ENCODE data around the gene TPST2. TPM values are rescaled to one million over a fixed set of nuclear protein-coding genes. Genes with fewer than 3 reads are reported as not detected.

TPST2 gene
- total RNA-seq, 1 experiment from 2014 or later: 11.8 TPM

- H3K36me3 Mint-ChIP-seq (ENCODE audit: insufficient read depth, unreplicated experiment): peaks cover 3% of the 10 kb centered on the region
- no peak overlapping the region for H3K27ac Mint-ChIP-seq (ENCODE audit: unreplicated experiment)
- H3K27me3 Mint-ChIP-seq (ENCODE audit: unreplicated experiment): peaks cover 61% of the 10 kb centered on the region
- peaks cover 20% of the 10 kb centered on the region for H3K4me1 Mint-ChIP-seq (ENCODE audit: low read depth, unreplicated experiment)
- H3K4me3 Mint-ChIP-seq (ENCODE audit: low read depth, unreplicated experiment): no peak overlapping the region
- no peak for TF ChIP-seq CTCF (IDR thresholded peaks at IDR 0.05; ENCODE audit: unreplicated experiment)
- intact Hi-C loops (cut with micrococcal nuclease; ENCODE audit: unreplicated experiment): no loop called here
- peak; percentile 4 for DNase-seq
- BruUV-seq (replicated peaks): no TSS peak
- CTCF ChIA-PET: no interaction called here
- H3K9me3 Mint-ChIP-seq (ENCODE audit: low read depth, unreplicated experiment): no peaks in the 10 kb centered on the region
Measured at GRCh38 chr22:26597480-26597879, 7.5 kb upstream of the TPST2 start.

GRCh38 chr22:26597026-26597425 lies 7.1 kb upstream of the TPST2 start:
- no peak for TF ChIP-seq CTCF (IDR thresholded peaks at IDR 0.05; ENCODE audit: unreplicated experiment)
- peaks cover 57% of the 10 kb centered on the region for H3K27me3 Mint-ChIP-seq (ENCODE audit: unreplicated experiment)
- no peaks in the 10 kb centered on the region for H3K9me3 Mint-ChIP-seq (ENCODE audit: low read depth, unreplicated experiment)
- intact Hi-C loops (cut with micrococcal nuclease; ENCODE audit: unreplicated experiment): no loop called here
- no TSS peak for BruUV-seq (replicated peaks)
- H3K36me3 Mint-ChIP-seq (ENCODE audit: insufficient read depth, unreplicated experiment): peaks cover 3% of the 10 kb centered on the region
- no peak overlapping the region for H3K27ac Mint-ChIP-seq (ENCODE audit: unreplicated experiment)
- no peak for DNase-seq
- CTCF ChIA-PET: no interaction called here
- H3K4me1 Mint-ChIP-seq (ENCODE audit: low read depth, unreplicated experiment): peaks cover 20% of the 10 kb centered on the region
- H3K4me3 Mint-ChIP-seq (ENCODE audit: low read depth, unreplicated experiment): no peak overlapping the region

- peaks cover 23% of the 10 kb centered on the region for H3K36me3 Mint-ChIP-seq (ENCODE audit: insufficient read depth, unreplicated experiment)
- CTCF ChIA-PET: no interaction called here
Measured at GRCh38 chr22:26593763-26594162, 3.8 kb upstream of the TPST2 start.

GRCh38 chr22:26592421-26592891 lies 2.5 kb upstream of the TPST2 start:
- Mint-ChIP-seq H3K27ac (ENCODE audit: unreplicated experiment) (no peak overlapping the region), H3K4me1 (ENCODE audit: low read depth, unreplicated experiment) (peaks cover 8% of the 10 kb centered on the region), H3K4me3 (ENCODE audit: low read depth, unreplicated experiment) (no peak overlapping the region), H3K9me3 (ENCODE audit: low read depth, unreplicated experiment) (no peaks in the 10 kb centered on the region), H3K27me3 (ENCODE audit: unreplicated experiment) (peaks cover 13% of the 10 kb centered on the region), H3K36me3 (ENCODE audit: insufficient read depth, unreplicated experiment) (peaks cover 27% of the 10 kb centered on the region)
- no peak for DNase-seq
- TF ChIP-seq CTCF (IDR thresholded peaks at IDR 0.05; ENCODE audit: unreplicated experiment): no peak
- CTCF ChIA-PET: no interaction called here
- intact Hi-C loops (cut with micrococcal nuclease; ENCODE audit: unreplicated experiment): no loop called here
- no TSS peak for BruUV-seq (replicated peaks)

More at GRCh38 chr22:26593763-26594162, 3.8 kb upstream of the TPST2 start:
- H3K27ac Mint-ChIP-seq (ENCODE audit: unreplicated experiment): no peak overlapping the region
- intact Hi-C loops (cut with micrococcal nuclease; ENCODE audit: unreplicated experiment): no loop called here
- TF ChIP-seq CTCF (IDR thresholded peaks at IDR 0.05; ENCODE audit: unreplicated experiment): no peak
- peaks cover 26% of the 10 kb centered on the region for H3K27me3 Mint-ChIP-seq (ENCODE audit: unreplicated experiment)
- no peaks in the 10 kb centered on the region for H3K9me3 Mint-ChIP-seq (ENCODE audit: low read depth, unreplicated experiment)
- no TSS peak for BruUV-seq (replicated peaks)
- H3K4me1 Mint-ChIP-seq (ENCODE audit: low read depth, unreplicated experiment): peaks cover 20% of the 10 kb centered on the region
- DNase-seq: no peak
- H3K4me3 Mint-ChIP-seq (ENCODE audit: low read depth, unreplicated experiment): no peak overlapping the region

All from Calu3 (cell line).